IMR-90 (cell line): Measurements from ENCODE around the gene DCTN2. TPM values are rescaled to one million over a fixed set of nuclear protein-coding genes. Genes with fewer than 3 reads are reported as not detected.

Experiments
- ATAC-seq: fragments of 200-7000 bp; cut with Tn5 transposase; 2 replicates; pipeline ENCODE4 v1.9.1; 2020; ENCODE audit warnings: low read depth, mild to moderate bottlenecking, moderate library complexity
- BruUV-seq: library from RNA; stranded (reverse); fragments of 400-500 nt; replicated peaks from 2 replicates; lab custom pipeline; 2021; lab: Mats Ljungman, UMichigan
- CTCF ChIA-PET: fragments of 300-600 bp; formaldehyde crosslinking; extraction: SDS; loops from one replicate; lab custom pipeline; 2021; ENCODE audit warnings: antibody characterized with exemption; lab: Yijun Ruan, JAX
- POLR2A ChIA-PET: fragments of 300-600 bp; sonication (Branson Sonifier 250); formaldehyde crosslinking; loops from one replicate; lab custom pipeline; 2022; ENCODE audit warnings: antibody characterized with exemption; ENCODE audit not compliant: unreplicated experiment; lab: Charles Lee
- DNase-seq: peaks from one replicate; pipeline ENCODE4 v3.0.0; 2013
- H2AFZ ChIP-seq: replicated peaks from 2 replicates; pipeline ENCODE3; 2013; ENCODE audit warnings: low read length, mild to moderate bottlenecking; ENCODE audit not compliant: poor library complexity
- H2AK5ac ChIP-seq: 2 replicates; pipeline ENCODE4 v1.6.1; 2013; ENCODE audit warnings: low read depth, low read length, inconsistent platforms
- H2AK9ac ChIP-seq: replicated peaks from 2 replicates; pipeline ENCODE3; 2013; ENCODE audit warnings: mild to moderate bottlenecking, low read depth, low read length, moderate library complexity; ENCODE audit not compliant: poor library complexity
- H2BK120ac ChIP-seq: 2 replicates; pipeline ENCODE4 v1.6.1; 2013; ENCODE audit warnings: low read depth, low read length, inconsistent platforms
- H2BK15ac ChIP-seq: 3 replicates; pipeline ENCODE4 v1.6.1; 2013; ENCODE audit warnings: low read depth, low read length, inconsistent platforms
- H2BK20ac ChIP-seq: 2 replicates; pipeline ENCODE4 v1.6.1; 2013; ENCODE audit warnings: low read depth, mild to moderate bottlenecking, inconsistent platforms, low read length, moderate library complexity
- H2BK5ac ChIP-seq: 2 replicates; pipeline ENCODE4 v1.6.1; 2013; ENCODE audit warnings: mild to moderate bottlenecking, low read depth, low read length, inconsistent platforms; ENCODE audit not compliant: poor library complexity, severe bottlenecking
- H3K14ac ChIP-seq: replicated peaks from 2 replicates; pipeline ENCODE4 v1.6.1; 2013; ENCODE audit warnings: low read depth, low read length, inconsistent platforms
- H3K18ac ChIP-seq: 2 replicates; pipeline ENCODE4 v1.6.1; 2013; ENCODE audit warnings: low read depth, low read length, control low read depth
- H3K23ac ChIP-seq: 2 replicates; pipeline ENCODE4 v1.6.1; 2013; ENCODE audit warnings: low read depth, low read length, inconsistent platforms
- H3K27ac ChIP-seq: 2 replicates; pipeline ENCODE4 v1.5.1; 2013; ENCODE audit warnings: mild to moderate bottlenecking, control low read depth, low read length; ENCODE audit not compliant: insufficient read depth
- H3K27me3 ChIP-seq: 2 replicates; pipeline ENCODE4 v1.6.1; 2013; ENCODE audit warnings: low read length; ENCODE audit not compliant: control insufficient read depth, insufficient read depth
- H3K36me3 ChIP-seq: 2 replicates; pipeline ENCODE4 v1.6.1; 2013; ENCODE audit warnings: low read length, mixed read lengths; ENCODE audit not compliant: control insufficient read depth, insufficient read depth
- H3K4ac ChIP-seq: 2 replicates; pipeline ENCODE4 v1.6.1; 2013; ENCODE audit warnings: low read depth, low read length, inconsistent platforms
- H3K4me1 ChIP-seq: 2 replicates; pipeline ENCODE4 v1.6.1; 2013; ENCODE audit warnings: low read length, mixed read lengths; ENCODE audit not compliant: control insufficient read depth, insufficient read depth
- H3K4me2 ChIP-seq: 2 replicates; pipeline ENCODE4 v1.6.1; 2013; ENCODE audit warnings: low read depth, mild to moderate bottlenecking, control low read depth, low read length, moderate library complexity
- H3K4me3 ChIP-seq: 2 replicates; pipeline ENCODE4 v1.5.1; 2013; ENCODE audit warnings: low read depth, mild to moderate bottlenecking, control low read depth, low read length, moderate library complexity; ENCODE audit not compliant: insufficient read depth
- H3K56ac ChIP-seq: 2 replicates; pipeline ENCODE4 v1.6.1; 2013; ENCODE audit warnings: low read length, inconsistent platforms; ENCODE audit not compliant: insufficient read depth; ENCODE audit errors: extremely low read depth
- H3K79me1 ChIP-seq, 2 experiments: 2 replicates each; pipeline ENCODE4 v1.6.1; 2013; ENCODE audit warnings: low read length in 2 of 2, inconsistent platforms in 1 of 2, low read depth in 1 of 2
- H3K9ac ChIP-seq: 2 replicates; pipeline ENCODE4 v1.6.1; 2013; ENCODE audit warnings: low read depth, low read length, control low read depth
- H3K9me1 ChIP-seq: 2 replicates; pipeline ENCODE4 v1.6.1; 2013; ENCODE audit warnings: low read length, inconsistent platforms; ENCODE audit not compliant: insufficient read depth
- H3K9me3 ChIP-seq: 2 replicates; pipeline ENCODE4 v1.6.1; 2013; ENCODE audit warnings: low read length; ENCODE audit not compliant: control insufficient read depth, insufficient read depth
- H4K20me1 ChIP-seq: 2 replicates; pipeline ENCODE4 v1.6.1; 2013; ENCODE audit warnings: low read length, inconsistent platforms; ENCODE audit not compliant: insufficient read depth
- H4K5ac ChIP-seq: 2 replicates; pipeline ENCODE4 v1.6.1; 2013; ENCODE audit warnings: mild to moderate bottlenecking, low read depth, low read length, control low read depth
- H4K8ac ChIP-seq, 2 experiments: 2 replicates each; pipeline ENCODE4 v1.6.1; 2013; ENCODE audit warnings: low read depth in 2 of 2, low read length in 2 of 2, control low read depth in 1 of 2, inconsistent platforms in 1 of 2
- H4K91ac ChIP-seq: 2 replicates; pipeline ENCODE4 v1.6.1; 2013; ENCODE audit warnings: low read depth, low read length, inconsistent platforms; ENCODE audit not compliant: insufficient read depth
- BHLHE40 ChIP-seq: fragments of 150-350 bp; IDR thresholded peaks from 2 replicates; pipeline ENCODE4 v1.6.1; 2016; ENCODE audit warnings: mild to moderate bottlenecking, low read depth, low read length
- CEBPB ChIP-seq: IDR thresholded peaks from 2 replicates; pipeline ENCODE4 v1.6.1; 2012; ENCODE audit warnings: low read depth, low read length, improper control_type of control experiment
- CHD1 ChIP-seq: IDR thresholded peaks from 2 replicates; pipeline ENCODE4 v1.6.1; 2012; ENCODE audit warnings: low read depth, low read length, improper control_type of control experiment
- FOS ChIP-seq: fragments of 150-350 bp; IDR thresholded peaks from 2 replicates; pipeline ENCODE4 v1.6.1; 2016; ENCODE audit warnings: low read depth, low read length
- MAFK ChIP-seq: IDR thresholded peaks from 2 replicates; pipeline ENCODE4 v1.6.1; 2012; ENCODE audit warnings: low read depth, low read length, improper control_type of control experiment
- MAZ ChIP-seq: IDR thresholded peaks from 2 replicates; pipeline ENCODE4 v1.6.1; 2012; ENCODE audit warnings: low read depth, mild to moderate bottlenecking, low read length, improper control_type of control experiment, moderate library complexity, borderline replicate concordance
- MXI1 ChIP-seq: IDR thresholded peaks from 2 replicates; pipeline ENCODE4 v1.6.1; 2012; ENCODE audit warnings: low read depth, mild to moderate bottlenecking, low read length, moderate library complexity, borderline replicate concordance
- NFE2L2 ChIP-seq: fragments of 150-350 bp; IDR thresholded peaks from 2 replicates; pipeline ENCODE4 v1.6.1; 2016; ENCODE audit warnings: low read depth, mild to moderate bottlenecking, low read length
- POLR2A ChIP-seq: IDR thresholded peaks from 2 replicates; pipeline ENCODE4 v1.6.1; 2012; ENCODE audit warnings: mild to moderate bottlenecking, low read depth, low read length
- RAD21 ChIP-seq: IDR thresholded peaks from 2 replicates; pipeline ENCODE4 v1.6.1; 2012; ENCODE audit warnings: low read length, improper control_type of control experiment
- RCOR1 ChIP-seq: IDR thresholded peaks from 2 replicates; pipeline ENCODE4 v1.6.1; 2012; ENCODE audit warnings: mild to moderate bottlenecking, low read length, improper control_type of control experiment; ENCODE audit not compliant: insufficient replicate concordance
- RFX5 ChIP-seq: IDR thresholded peaks from 2 replicates; pipeline ENCODE4 v1.8.0; 2012; ENCODE audit warnings: low read depth, mild to moderate bottlenecking, low read length, moderate library complexity
- SMC3 ChIP-seq: fragments of 150-350 bp; IDR thresholded peaks from 2 replicates; pipeline ENCODE4 v1.6.1; 2016; ENCODE audit warnings: low read depth, mild to moderate bottlenecking, antibody characterized with exemption, low read length, moderate library complexity
- WGBS, 2 experiments: methylation state at CpG; one replicate each; pipeline versions ENCODE4 v1.1.5 to v1.1.7; 2013; ENCODE audit warnings: missing lambda C conversion rate in 2 of 2; ENCODE audit not compliant: insufficient read length in 1 of 2; ENCODE audit errors: extremely low coverage in 2 of 2; 5-methylcytosine and 5-hydroxymethylcytosine counted together
- dilution Hi-C: fragments of 300-500 bp; cut with HindIII; formaldehyde crosslinking; loops from one replicate; pipeline ENCODE4 v1.14.3; 2018; ENCODE audit warnings: low sequenced_read_pairs; ENCODE audit not compliant: unreplicated experiment
- in situ Hi-C: fragments of 300-500 bp; cut with MboI; formaldehyde crosslinking; loops from 3 replicates; pipeline ENCODE4 v1.14.3; 2019; ENCODE audit warnings: low sequenced_read_pairs, inconsistent platforms, mixed read lengths
- intact Hi-C: fragments of 100-400 bp; cut with micrococcal nuclease; formaldehyde crosslinking; loops from 2 replicates; pipeline ENCODE4 v1.10.0; 2022
- polyA plus RNA-seq, 3 experiments: library from polyadenylated mRNA; depleted of rRNA; stranded (reverse); fragments of >200 nt; gene quantifications; 2 replicates each; pipeline ENCODE4 v1.2.3, GENCODE V29; 2012; ENCODE audit warnings: low replicate concordance in 1 of 3
- total RNA-seq: library from RNA; depleted of rRNA; stranded (reverse); fragments of >200 nt; gene quantifications from 2 replicates; pipeline ENCODE4 v1.2.3, GENCODE V29; 2012
- TF ChIP-seq, protein P1 (sequence below): fragments of 150-350 bp; IDR thresholded peaks from 2 replicates; pipeline ENCODE4 v1.6.1; 2017; ENCODE audit warnings: mild to moderate bottlenecking, antibody characterized with exemption, low read length, low read depth
- TF ChIP-seq, protein P2 (sequence below): conservative IDR thresholded peaks from 2 replicates; pipeline ENCODE4 v1.5.1; 2012; ENCODE audit warnings: mild to moderate bottlenecking, low read depth, low read length, improper control_type of control experiment
- TF ChIP-seq, protein P3 (sequence below): fragments of 150-350 bp; IDR thresholded peaks from 2 replicates; pipeline ENCODE4 v1.6.1; 2016; ENCODE audit warnings: low read depth, mild to moderate bottlenecking, low read length, moderate library complexity, borderline replicate concordance

The DCTN2 gene
- total and polyA plus RNA-seq, 2 of the 4 experiments (the other 2 are of a cell fraction), result 125 to 130 TPM

DNA sequence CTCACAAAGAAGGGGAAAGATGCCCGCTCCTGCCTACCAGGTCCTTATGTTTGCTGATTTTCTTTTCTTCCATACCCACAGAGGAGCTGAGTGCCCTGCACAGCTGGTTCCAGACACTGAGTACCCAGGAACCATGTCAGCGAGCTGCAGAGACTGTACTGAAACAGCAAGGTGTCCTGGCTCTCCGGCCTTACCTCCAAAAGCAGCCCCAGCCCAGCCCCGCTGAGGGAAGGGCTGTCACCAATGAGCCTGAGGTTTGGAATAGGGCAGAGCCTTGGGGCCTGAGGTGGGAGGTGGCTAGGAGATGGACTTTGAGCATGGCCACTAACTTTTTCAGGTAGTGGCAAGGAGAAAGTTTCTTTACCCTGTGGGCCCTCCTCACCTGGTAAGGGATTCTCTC, 56.9 kb downstream of the DCTN2 start:
- Histone ChIP-seq H3K56ac (no peak overlapping the region), H2AK5ac (no peak overlapping the region), H4K91ac (no peak overlapping the region), H2BK15ac (no peak overlapping the region), H2AK9ac (no peak overlapping the region), H4K20me1 (peaks cover 23% of the 10 kb centered on the region; the same call in 1 of the 2 replicates), H4K8ac (no peak overlapping the region), H3K18ac (no peak overlapping the region), H3K4me1 (peaks cover 6% of the 10 kb centered on the region), H2BK5ac (no peak overlapping the region), H3K4me3 (no peak overlapping the region), H3K4me2 (no peak overlapping the region), H3K79me1 (peaks cover 33 to 51% of the 10 kb centered on the region in 2 experiments), H3K9ac (no peak overlapping the region), H2BK20ac (no peak overlapping the region), H3K27me3 (no peaks in the 10 kb centered on the region), H3K27ac (no peak overlapping the region), H2AFZ (no peak overlapping the region), H3K4ac (no peak overlapping the region), H2BK120ac (no peak overlapping the region), H3K14ac (no peak overlapping the region), H3K9me1 (peaks cover 15% of the 10 kb centered on the region), H3K23ac (no peak overlapping the region), H4K5ac (no peak overlapping the region), H3K36me3 (peaks cover 31% of the 10 kb centered on the region), H3K9me3 (no peaks in the 10 kb centered on the region)
- 86% methylated on average over 1 of the region's 4 CpGs; no CpG with 5 or more reads in 1 of the 2 experiments for WGBS, 2 experiments
- DNase-seq (no peak), ATAC-seq (no peak)
- dilution Hi-C loops (no loop called here), intact Hi-C loops (no loop called here), in situ Hi-C loops (no loop called here)
- CTCF ChIA-PET, result no interaction called here
- BruUV-seq, result no TSS peak
- POLR2A ChIA-PET, result no interaction called here
- TF ChIP-seq BHLHE40 (no peak), FOS (no peak), SMC3 (no peak), NFE2L2 (no peak), MAFK (no peak), CEBPB (no peak), POLR2A (no peak), MXI1 (no peak), RFX5 (no peak), RAD21 (no peak), MAZ (no peak), RCOR1 (no peak), CHD1 (no peak)
- TF ChIP-seq, protein P1, sequence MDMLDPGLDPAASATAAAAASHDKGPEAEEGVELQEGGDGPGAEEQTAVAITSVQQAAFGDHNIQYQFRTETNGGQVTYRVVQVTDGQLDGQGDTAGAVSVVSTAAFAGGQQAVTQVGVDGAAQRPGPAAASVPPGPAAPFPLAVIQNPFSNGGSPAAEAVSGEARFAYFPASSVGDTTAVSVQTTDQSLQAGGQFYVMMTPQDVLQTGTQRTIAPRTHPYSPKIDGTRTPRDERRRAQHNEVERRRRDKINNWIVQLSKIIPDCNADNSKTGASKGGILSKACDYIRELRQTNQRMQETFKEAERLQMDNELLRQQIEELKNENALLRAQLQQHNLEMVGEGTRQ, result no peak
- TF ChIP-seq, protein P2, sequence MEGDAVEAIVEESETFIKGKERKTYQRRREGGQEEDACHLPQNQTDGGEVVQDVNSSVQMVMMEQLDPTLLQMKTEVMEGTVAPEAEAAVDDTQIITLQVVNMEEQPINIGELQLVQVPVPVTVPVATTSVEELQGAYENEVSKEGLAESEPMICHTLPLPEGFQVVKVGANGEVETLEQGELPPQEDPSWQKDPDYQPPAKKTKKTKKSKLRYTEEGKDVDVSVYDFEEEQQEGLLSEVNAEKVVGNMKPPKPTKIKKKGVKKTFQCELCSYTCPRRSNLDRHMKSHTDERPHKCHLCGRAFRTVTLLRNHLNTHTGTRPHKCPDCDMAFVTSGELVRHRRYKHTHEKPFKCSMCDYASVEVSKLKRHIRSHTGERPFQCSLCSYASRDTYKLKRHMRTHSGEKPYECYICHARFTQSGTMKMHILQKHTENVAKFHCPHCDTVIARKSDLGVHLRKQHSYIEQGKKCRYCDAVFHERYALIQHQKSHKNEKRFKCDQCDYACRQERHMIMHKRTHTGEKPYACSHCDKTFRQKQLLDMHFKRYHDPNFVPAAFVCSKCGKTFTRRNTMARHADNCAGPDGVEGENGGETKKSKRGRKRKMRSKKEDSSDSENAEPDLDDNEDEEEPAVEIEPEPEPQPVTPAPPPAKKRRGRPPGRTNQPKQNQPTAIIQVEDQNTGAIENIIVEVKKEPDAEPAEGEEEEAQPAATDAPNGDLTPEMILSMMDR, result no peak
- TF ChIP-seq, protein P3, sequence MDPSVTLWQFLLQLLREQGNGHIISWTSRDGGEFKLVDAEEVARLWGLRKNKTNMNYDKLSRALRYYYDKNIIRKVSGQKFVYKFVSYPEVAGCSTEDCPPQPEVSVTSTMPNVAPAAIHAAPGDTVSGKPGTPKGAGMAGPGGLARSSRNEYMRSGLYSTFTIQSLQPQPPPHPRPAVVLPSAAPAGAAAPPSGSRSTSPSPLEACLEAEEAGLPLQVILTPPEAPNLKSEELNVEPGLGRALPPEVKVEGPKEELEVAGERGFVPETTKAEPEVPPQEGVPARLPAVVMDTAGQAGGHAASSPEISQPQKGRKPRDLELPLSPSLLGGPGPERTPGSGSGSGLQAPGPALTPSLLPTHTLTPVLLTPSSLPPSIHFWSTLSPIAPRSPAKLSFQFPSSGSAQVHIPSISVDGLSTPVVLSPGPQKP, result no peak
